ENCODE results near the gene SORCS2. TPM values are rescaled to one million over a fixed set of nuclear protein-coding genes. Genes with fewer than 3 reads are reported as not detected.

The SORCS2 gene
- total RNA-seq, 2 donors from 2014 or later, result 1.0 to 4.4 TPM

DNA sequence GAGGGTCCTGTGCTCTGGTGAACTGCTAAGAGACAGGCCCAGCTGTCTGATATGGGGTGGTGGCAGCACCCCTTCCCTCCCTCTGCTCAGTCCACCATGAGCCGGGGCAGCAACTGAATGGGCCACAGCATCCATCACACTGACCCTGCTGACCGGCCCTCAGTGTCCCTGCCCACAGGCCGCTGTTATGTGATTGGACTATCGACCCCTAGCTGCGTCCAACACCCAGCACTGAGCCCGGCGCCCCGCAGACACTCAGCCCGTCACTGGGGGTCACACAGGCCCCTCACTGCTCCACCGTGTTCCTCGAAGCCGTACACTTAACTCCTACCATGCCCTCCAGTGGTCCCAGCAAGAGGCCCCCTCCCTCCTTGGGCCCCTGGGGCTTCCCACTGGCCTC, 331.2 kb downstream of the SORCS2 start:
- intact Hi-C loops (cut with DNase I), result no loop called here
- H3K27me3 ChIP-seq (replicated peaks; ENCODE audit: insufficient read depth), result peaks cover 11% of the 10 kb centered on the region
- no peaks in the 10 kb centered on the region for H3K36me3 ChIP-seq
- H3K27ac ChIP-seq, result no peak overlapping the region
- no peaks in the 10 kb centered on the region for H3K4me1 ChIP-seq (replicated peaks)
- DNase-seq (ENCODE audit: low spot score), result no peak
- H3K9me3 ChIP-seq, result no peaks in the 10 kb centered on the region
- no peak overlapping the region for H3K4me3 ChIP-seq
- TF ChIP-seq CTCF (IDR thresholded peaks at IDR 0.05) (no peak), POLR2A (IDR thresholded peaks at IDR 0.05) (no peak), POLR2AphosphoS5 (IDR thresholded peaks at IDR 0.05) (no peak)
- WGBS, result 90% methylated on average over 12 of the region's 12 CpGs

- no peak overlapping the region for H3K4me3 ChIP-seq
- H3K27ac ChIP-seq, result no peak overlapping the region
- no peaks in the 10 kb centered on the region for H3K4me1 ChIP-seq (replicated peaks)
- no peaks in the 10 kb centered on the region for H3K9me3 ChIP-seq
- TF ChIP-seq POLR2A (IDR thresholded peaks at IDR 0.05) (no peak), CTCF (IDR thresholded peaks at IDR 0.05) (no peak), POLR2AphosphoS5 (IDR thresholded peaks at IDR 0.05) (no peak)
- WGBS, result 65% methylated on average over 12 of the region's 12 CpGs
- no peak for DNase-seq (ENCODE audit: low spot score)
- H3K36me3 ChIP-seq, result no peaks in the 10 kb centered on the region
- H3K27me3 ChIP-seq (replicated peaks; ENCODE audit: insufficient read depth), result peaks cover 11% of the 10 kb centered on the region
- intact Hi-C loops (cut with DNase I), result no loop called here
Measured at GRCh38 chr4:7524064-7524682, 331.8 kb downstream of the SORCS2 start.

DNA sequence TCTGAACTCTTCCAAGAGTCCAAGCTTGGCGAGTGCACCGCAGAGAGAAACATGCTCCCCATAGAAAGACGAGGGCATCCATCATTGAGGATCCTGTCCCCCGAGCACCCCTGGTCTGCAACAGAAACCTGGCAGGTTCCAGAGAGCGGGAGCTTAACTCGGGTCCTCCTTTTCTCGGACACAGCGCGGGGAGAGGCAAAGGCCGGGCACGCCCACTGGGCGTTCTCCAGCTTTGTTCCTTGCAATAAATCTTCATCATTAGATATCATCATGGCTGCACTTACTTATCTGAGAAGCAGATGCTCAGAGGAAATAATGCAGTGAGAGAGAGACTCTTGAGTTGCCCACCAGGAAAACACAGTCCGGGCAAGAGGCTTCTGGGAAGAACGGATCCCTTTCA, 332.5 kb downstream of the SORCS2 start:
- intact Hi-C loops (cut with DNase I), result no loop called here
- TF ChIP-seq POLR2A (IDR thresholded peaks at IDR 0.05), result no peak
- TF ChIP-seq CTCF (IDR thresholded peaks at IDR 0.05), result no peak
- no peak for TF ChIP-seq POLR2AphosphoS5 (IDR thresholded peaks at IDR 0.05)
- H3K4me1 ChIP-seq (replicated peaks), result no peaks in the 10 kb centered on the region
- peaks cover 11% of the 10 kb centered on the region for H3K27me3 ChIP-seq (replicated peaks; ENCODE audit: insufficient read depth)
- H3K4me3 ChIP-seq, result no peak overlapping the region
- whole genome bisulfite sequencing, result 40% methylated on average over 14 of the region's 14 CpGs
- H3K27ac ChIP-seq, result no peak overlapping the region
- DNase-seq (ENCODE audit: low spot score), result no peak
- no peaks in the 10 kb centered on the region for H3K9me3 ChIP-seq
- H3K36me3 ChIP-seq, result no peaks in the 10 kb centered on the region

- intact Hi-C loops (cut with DNase I), result no loop called here
- 90% methylated on average over 13 of the region's 13 CpGs for WGBS
- no peak for TF ChIP-seq CTCF (IDR thresholded peaks at IDR 0.05)
- no peak for TF ChIP-seq POLR2A (IDR thresholded peaks at IDR 0.05)
- TF ChIP-seq POLR2AphosphoS5 (IDR thresholded peaks at IDR 0.05), result no peak
- Histone ChIP-seq H3K4me1 (replicated peaks) (no peaks in the 10 kb centered on the region), H3K36me3 (no peaks in the 10 kb centered on the region), H3K27ac (no peak overlapping the region), H3K27me3 (replicated peaks; ENCODE audit: insufficient read depth) (peaks cover 8% of the 10 kb centered on the region), H3K9me3 (no peaks in the 10 kb centered on the region), H3K4me3 (no peak overlapping the region)
- DNase-seq (ENCODE audit: low spot score), result no peak
Measured at GRCh38 chr4:7526491-7526890, 334.2 kb downstream of the SORCS2 start.

DNA sequence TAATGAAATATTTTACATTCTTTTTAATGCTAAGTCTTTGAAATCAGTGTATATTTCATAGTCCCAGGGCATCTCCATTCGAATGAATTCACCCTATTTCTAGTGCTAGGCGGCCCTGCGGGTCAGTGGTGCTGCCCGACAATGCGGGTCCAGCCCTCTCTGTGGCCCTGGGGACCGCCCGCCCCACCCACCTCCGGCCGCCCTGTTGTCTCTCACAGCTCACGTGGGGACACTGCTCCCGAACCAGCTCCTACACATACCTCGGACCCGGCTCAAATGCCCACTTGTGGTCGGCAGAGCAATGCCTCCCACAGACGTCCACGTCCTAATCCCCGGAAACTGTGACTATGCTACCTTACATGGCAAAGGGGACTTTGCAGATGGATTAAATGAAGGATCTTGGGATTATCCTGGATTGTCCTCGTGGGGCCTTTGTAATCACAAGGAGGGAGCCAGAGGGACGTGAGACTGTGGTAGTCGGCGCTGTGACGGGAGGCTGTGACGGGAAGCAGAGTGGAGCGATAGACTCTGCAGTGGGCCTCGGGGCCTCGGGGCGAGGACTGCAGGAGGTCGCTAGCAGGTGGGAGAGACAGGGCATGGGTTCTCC, 334.7 kb downstream of the SORCS2 start:
- H3K4me3 ChIP-seq, result no peak overlapping the region
- intact Hi-C loops (cut with DNase I), result no loop called here

More for the DNA sequence above, 334.7 kb downstream of the SORCS2 start:
- H3K27me3 ChIP-seq (replicated peaks; ENCODE audit: insufficient read depth), result peaks cover 4% of the 10 kb centered on the region
- no peaks in the 10 kb centered on the region for H3K4me1 ChIP-seq (replicated peaks)
- WGBS, result 92% methylated on average over 28 of the region's 28 CpGs
- DNase-seq (ENCODE audit: low spot score), result no peak
- no peaks in the 10 kb centered on the region for H3K9me3 ChIP-seq
- no peaks in the 10 kb centered on the region for H3K36me3 ChIP-seq
- TF ChIP-seq POLR2A (IDR thresholded peaks at IDR 0.05), result no peak
- TF ChIP-seq POLR2AphosphoS5 (IDR thresholded peaks at IDR 0.05), result no peak
- TF ChIP-seq CTCF (IDR thresholded peaks at IDR 0.05), result no peak
- no peak overlapping the region for H3K27ac ChIP-seq

Measured in prostate gland (tissue), 2 donors.